A549 (cell line): ENCODE results near the gene MYO18A. TPM values are rescaled to one million over a fixed set of nuclear protein-coding genes. Genes with fewer than 3 reads are reported as not detected.

Experiments used
- ATAC-seq, 2 experiments: fragments of 200-7000 bp in 1 of 2; fragments of >200 bp in 1 of 2; cut with Nextera tagmentation in 1 of 2; cut with Tn5 transposase in 1 of 2; 3 replicates each; pipeline versions ENCODE4 v1.8.0 to v1.9.1; 2018 to 2020; ENCODE audit warnings: mild to moderate bottlenecking in 1 of 2, moderate library complexity in 1 of 2
- CTCF ChIA-PET: fragments of 300-600 bp; sonication (Branson Sonifier 250); formaldehyde crosslinking; extraction: SDS; loops from one replicate; lab custom pipeline; 2021; ENCODE audit warnings: antibody characterized with exemption, inconsistent platforms; lab: Yijun Ruan, JAX
- POLR2A ChIA-PET: fragments of 350-600 bp; formaldehyde crosslinking; extraction: SDS; loops from one replicate; lab custom pipeline; 2021; ENCODE audit warnings: antibody characterized with exemption, inconsistent platforms; lab: Yijun Ruan, JAX
- DNase-seq, 2 experiments: peaks; one replicate each; pipeline versions ENCODE4 v3.0.0 to v3.0.0-alpha.2; 2011 to 2016; ENCODE audit warnings: low read depth in 1 of 2, low spot score in 1 of 2
- FAIRE-seq: peaks from 2 replicates; lab custom pipeline; 2011; peaks lifted over from hg19 to GRCh38; lab: Jason Lieb, UNC
- H3K27ac ChIP-seq, 2 experiments: fragments of >200 bp; sonication (Bioruptor Twin); formaldehyde crosslinking; 3 replicates each; pipeline ENCODE4 v1.5.1; 2016 to 2017
- H3K4me1 ChIP-seq: fragments of >200 bp; sonication (Bioruptor Twin); formaldehyde crosslinking; 3 replicates; pipeline ENCODE4 v1.6.1; 2016
- H3K4me2 ChIP-seq: fragments of >200 bp; sonication (Bioruptor Twin); formaldehyde crosslinking; 3 replicates; pipeline ENCODE4 v1.6.1; 2016
- H3K4me3 ChIP-seq: fragments of >200 bp; sonication (Bioruptor Twin); formaldehyde crosslinking; 3 replicates; pipeline ENCODE4 v1.5.1; 2016
- H3K9me3 ChIP-seq: fragments of >200 bp; sonication (Bioruptor Twin); formaldehyde crosslinking; 3 replicates; pipeline ENCODE4 v1.6.1; 2016
- CBX8 ChIP-seq: fragments of 200-600 bp; sonication (generic); IDR thresholded peaks from 2 replicates; pipeline ENCODE4 v1.6.1; 2016
- EHF ChIP-seq: fragments of 250-450 bp; sonication (Bioruptor Pico); IDR thresholded peaks from 2 replicates; pipeline ENCODE4 v1.5.0; 2020; ENCODE audit warnings: mild to moderate bottlenecking
- FOXS1 ChIP-seq: fragments of 250-450 bp; sonication (Bioruptor Pico); IDR thresholded peaks from 2 replicates; pipeline ENCODE4 v1.5.0; 2020; ENCODE audit warnings: mild to moderate bottlenecking, moderate library complexity
- HEYL ChIP-seq: fragments of 250-450 bp; sonication (Bioruptor Pico); IDR thresholded peaks from 2 replicates; pipeline ENCODE4 v1.8.0; 2021; ENCODE audit warnings: mild to moderate bottlenecking, moderate library complexity
- JUN ChIP-seq, 2 experiments: fragments of >200 bp; sonication (Bioruptor Twin); formaldehyde crosslinking; IDR thresholded peaks; 2 replicates in 1 of 2; 3 replicates in 1 of 2; pipeline ENCODE4 v1.6.1; 2016 to 2017
- MYC ChIP-seq: IDR thresholded peaks from 2 replicates; pipeline ENCODE4 v1.6.1; 2012; ENCODE audit warnings: mild to moderate bottlenecking, inconsistent platforms, low read length, improper control_type of control experiment, borderline replicate concordance
- NPAS2 ChIP-seq: fragments of 250-450 bp; sonication (Bioruptor Pico); IDR thresholded peaks from 2 replicates; pipeline ENCODE4 v1.8.0; 2022; ENCODE audit warnings: mild to moderate bottlenecking, moderate library complexity, borderline replicate concordance
- NR3C1 ChIP-seq: fragments of >200 bp; sonication (Bioruptor Twin); formaldehyde crosslinking; IDR thresholded peaks from 3 replicates; pipeline ENCODE4 v1.6.1; 2017
- POLR2A ChIP-seq: IDR thresholded peaks from 2 replicates; pipeline ENCODE4 v1.6.1; 2012; ENCODE audit warnings: mild to moderate bottlenecking, low read length
- RAD21 ChIP-seq, 2 experiments: fragments of >200 bp in 1 of 2; sonication (Bioruptor Twin) in 1 of 2; formaldehyde crosslinking in 1 of 2; IDR thresholded peaks in 1 of 2; conservative IDR thresholded peaks in 1 of 2; 2 replicates in 1 of 2; 3 replicates in 1 of 2; pipeline ENCODE4 v1.6.1; 2012 to 2018; ENCODE audit warnings: inconsistent platforms in 1 of 2
- RCOR1 ChIP-seq: fragments of 150-350 bp; IDR thresholded peaks from 2 replicates; pipeline ENCODE4 v1.6.1; 2014; ENCODE audit warnings: antibody characterized with exemption, low read length, low read depth
- RNF2 ChIP-seq: fragments of 200-600 bp; sonication (generic); IDR thresholded peaks from 2 replicates; pipeline ENCODE4 v1.6.1; 2016; ENCODE audit warnings: low read depth, mild to moderate bottlenecking, antibody characterized with exemption, moderate library complexity, borderline replicate concordance
- SMC3 ChIP-seq: fragments of >200 bp; sonication (Bioruptor Twin); formaldehyde crosslinking; IDR thresholded peaks from 3 replicates; pipeline ENCODE4 v1.6.1; 2018; ENCODE audit warnings: inconsistent platforms
- SREBF2 ChIP-seq: fragments of 450-650 bp; IDR thresholded peaks from 2 replicates; pipeline ENCODE4 v1.6.1; 2014; ENCODE audit warnings: mild to moderate bottlenecking, moderate library complexity
- ZFP36 ChIP-seq: fragments of 450-650 bp; IDR thresholded peaks from 2 replicates; pipeline ENCODE4 v1.6.1; 2014; ENCODE audit warnings: borderline replicate concordance; ENCODE audit not compliant: partially characterized antibody
- ZSCAN20 ChIP-seq: fragments of 250-450 bp; sonication (Bioruptor Pico); IDR thresholded peaks from 2 replicates; pipeline ENCODE4 v1.8.0; 2022; ENCODE audit warnings: mild to moderate bottlenecking, moderate library complexity
- WGBS: methylation state at CpG from one replicate; pipeline ENCODE4 v1.1.6; 2017; ENCODE audit errors: missing lambda C conversion rate; 5-methylcytosine and 5-hydroxymethylcytosine counted together
- polyA plus RNA-seq, 4 experiments: library from polyadenylated mRNA; depleted of rRNA in 3 of 4; stranded (reverse); fragments of >200 nt; fragmentation: RNase III in 1 of 4; extraction: RNeasy Plus Mini Kit Qiagen cat#74134 plus additional on column Dnase treatment in 1 of 4; gene quantifications; 2 replicates in 3 of 4; 3 replicates in 1 of 4; pipeline ENCODE4 v1.2.3, GENCODE V29; 2011 to 2017
- TF ChIP-seq, protein P1 (sequence below): fragments of >200 bp; sonication (Bioruptor Twin); formaldehyde crosslinking; IDR thresholded peaks from 2 replicates; pipeline ENCODE4 v1.6.1; 2016
- TF ChIP-seq, protein P2 (sequence below): IDR thresholded peaks from 2 replicates; pipeline ENCODE4 v1.6.1; 2012
- TF ChIP-seq, protein P3 (sequence below): fragments of 200-600 bp; sonication (generic); IDR thresholded peaks from 2 replicates; pipeline ENCODE4 v1.6.1; 2016; ENCODE audit warnings: antibody characterized with exemption, mild to moderate bottlenecking, moderate library complexity
- TF ChIP-seq, protein P4 (sequence below): fragments of 250-450 bp; sonication (Bioruptor Pico); IDR thresholded peaks from 2 replicates; pipeline ENCODE4 v1.5.0; 2020; ENCODE audit warnings: low read depth, mild to moderate bottlenecking, moderate library complexity
- TF ChIP-seq, protein P5 (sequence below): fragments of >200 bp; sonication (Bioruptor Twin); formaldehyde crosslinking; IDR thresholded peaks from 3 replicates; pipeline ENCODE4 v1.5.1; 2016
- TF ChIP-seq, protein P6 (sequence below): IDR thresholded peaks from 2 replicates; pipeline ENCODE4 v1.6.1; 2012

MYO18A gene
- polyA plus RNA-seq, 2 of the 4 experiments (the other 2 are of a cell fraction), result 12.3 to 28.4 TPM

DNA sequence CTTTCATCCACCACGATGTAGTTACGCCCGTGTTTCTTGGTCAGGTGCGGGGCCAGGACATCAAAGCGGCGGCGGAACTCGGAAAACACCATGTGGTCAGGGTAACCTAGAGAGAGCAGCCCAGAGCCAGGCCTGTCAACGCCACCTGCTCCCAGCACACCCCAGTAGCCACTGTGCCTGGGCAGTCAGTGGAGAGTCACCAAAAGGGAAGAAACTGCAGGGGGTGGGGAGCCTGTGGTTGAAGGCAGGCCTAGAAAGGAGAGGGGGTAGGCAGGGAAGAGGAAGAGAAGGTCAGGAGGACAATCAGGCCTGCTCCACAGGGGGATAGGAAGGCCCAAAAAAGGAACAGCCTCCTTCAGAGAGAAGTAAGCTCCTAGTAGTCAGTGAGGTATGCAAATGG, 73.1 kb downstream of the MYO18A start (continued):
- TF ChIP-seq HEYL (CRISPR knock-in tag) (no peak), ZSCAN20 (no peak), RAD21 (conservative IDR thresholded peaks at IDR 0.05 in 1 of 2, IDR thresholded peaks at IDR 0.05 in 1 of 2) (no peak)
- TF ChIP-seq, protein P1, sequence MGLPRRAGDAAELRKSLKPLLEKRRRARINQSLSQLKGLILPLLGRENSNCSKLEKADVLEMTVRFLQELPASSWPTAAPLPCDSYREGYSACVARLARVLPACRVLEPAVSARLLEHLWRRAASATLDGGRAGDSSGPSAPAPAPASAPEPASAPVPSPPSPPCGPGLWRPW, result no peak

DNA sequence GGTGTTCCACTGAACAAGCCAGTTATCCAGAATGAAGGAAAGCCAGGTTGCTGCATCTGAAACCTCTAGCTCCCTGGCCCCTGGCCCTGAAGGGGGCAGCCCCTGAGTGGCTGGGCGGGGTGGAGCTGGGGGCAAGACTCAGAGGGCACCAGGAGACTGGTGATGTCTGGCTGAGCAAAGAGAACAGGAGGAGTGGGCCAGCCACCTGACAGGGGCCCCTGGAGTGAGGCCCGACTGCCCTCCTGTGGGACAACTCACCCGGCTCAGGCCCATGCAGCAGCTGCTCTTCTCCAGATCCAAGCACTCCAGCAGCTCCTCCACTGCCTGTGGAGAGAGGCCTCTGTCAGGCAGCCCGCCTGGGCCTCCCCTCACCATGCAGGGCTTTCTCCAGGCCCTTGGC, 76.9 kb downstream of the MYO18A start:
- H3K4me1 ChIP-seq, result peaks cover 13% of the 10 kb centered on the region
- H3K9me3 ChIP-seq, result no peaks in the 10 kb centered on the region
- DNase-seq (no peak), ATAC-seq (no peak), FAIRE-seq (no peak)
- H3K4me2 ChIP-seq, result no peak overlapping the region
- no peak overlapping the region for H3K4me3 ChIP-seq
- ChIA-PET POLR2A (no interaction called here), CTCF (interaction anchor here (1.7 to 1.9 kb wide), 2 partner anchors 41 to 138 kb away, joined by 3 to 9 read pairs; no protein-coding TSS in a partner anchor)
- no peak overlapping the region for H3K27ac ChIP-seq
- no peak for TF ChIP-seq ZSCAN20
- TF ChIP-seq, protein P2, sequence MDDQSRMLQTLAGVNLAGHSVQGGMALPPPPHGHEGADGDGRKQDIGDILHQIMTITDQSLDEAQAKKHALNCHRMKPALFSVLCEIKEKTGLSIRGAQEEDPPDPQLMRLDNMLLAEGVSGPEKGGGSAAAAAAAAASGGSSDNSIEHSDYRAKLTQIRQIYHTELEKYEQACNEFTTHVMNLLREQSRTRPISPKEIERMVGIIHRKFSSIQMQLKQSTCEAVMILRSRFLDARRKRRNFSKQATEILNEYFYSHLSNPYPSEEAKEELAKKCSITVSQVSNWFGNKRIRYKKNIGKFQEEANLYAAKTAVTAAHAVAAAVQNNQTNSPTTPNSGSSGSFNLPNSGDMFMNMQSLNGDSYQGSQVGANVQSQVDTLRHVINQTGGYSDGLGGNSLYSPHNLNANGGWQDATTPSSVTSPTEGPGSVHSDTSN, result no peak
- no peak for TF ChIP-seq MYC
- TF ChIP-seq FOXS1 (CRISPR knock-in tag), result no peak
- TF ChIP-seq, protein P3, sequence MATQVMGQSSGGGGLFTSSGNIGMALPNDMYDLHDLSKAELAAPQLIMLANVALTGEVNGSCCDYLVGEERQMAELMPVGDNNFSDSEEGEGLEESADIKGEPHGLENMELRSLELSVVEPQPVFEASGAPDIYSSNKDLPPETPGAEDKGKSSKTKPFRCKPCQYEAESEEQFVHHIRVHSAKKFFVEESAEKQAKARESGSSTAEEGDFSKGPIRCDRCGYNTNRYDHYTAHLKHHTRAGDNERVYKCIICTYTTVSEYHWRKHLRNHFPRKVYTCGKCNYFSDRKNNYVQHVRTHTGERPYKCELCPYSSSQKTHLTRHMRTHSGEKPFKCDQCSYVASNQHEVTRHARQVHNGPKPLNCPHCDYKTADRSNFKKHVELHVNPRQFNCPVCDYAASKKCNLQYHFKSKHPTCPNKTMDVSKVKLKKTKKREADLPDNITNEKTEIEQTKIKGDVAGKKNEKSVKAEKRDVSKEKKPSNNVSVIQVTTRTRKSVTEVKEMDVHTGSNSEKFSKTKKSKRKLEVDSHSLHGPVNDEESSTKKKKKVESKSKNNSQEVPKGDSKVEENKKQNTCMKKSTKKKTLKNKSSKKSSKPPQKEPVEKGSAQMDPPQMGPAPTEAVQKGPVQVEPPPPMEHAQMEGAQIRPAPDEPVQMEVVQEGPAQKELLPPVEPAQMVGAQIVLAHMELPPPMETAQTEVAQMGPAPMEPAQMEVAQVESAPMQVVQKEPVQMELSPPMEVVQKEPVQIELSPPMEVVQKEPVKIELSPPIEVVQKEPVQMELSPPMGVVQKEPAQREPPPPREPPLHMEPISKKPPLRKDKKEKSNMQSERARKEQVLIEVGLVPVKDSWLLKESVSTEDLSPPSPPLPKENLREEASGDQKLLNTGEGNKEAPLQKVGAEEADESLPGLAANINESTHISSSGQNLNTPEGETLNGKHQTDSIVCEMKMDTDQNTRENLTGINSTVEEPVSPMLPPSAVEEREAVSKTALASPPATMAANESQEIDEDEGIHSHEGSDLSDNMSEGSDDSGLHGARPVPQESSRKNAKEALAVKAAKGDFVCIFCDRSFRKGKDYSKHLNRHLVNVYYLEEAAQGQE, result no peak
- TF ChIP-seq, protein P4, sequence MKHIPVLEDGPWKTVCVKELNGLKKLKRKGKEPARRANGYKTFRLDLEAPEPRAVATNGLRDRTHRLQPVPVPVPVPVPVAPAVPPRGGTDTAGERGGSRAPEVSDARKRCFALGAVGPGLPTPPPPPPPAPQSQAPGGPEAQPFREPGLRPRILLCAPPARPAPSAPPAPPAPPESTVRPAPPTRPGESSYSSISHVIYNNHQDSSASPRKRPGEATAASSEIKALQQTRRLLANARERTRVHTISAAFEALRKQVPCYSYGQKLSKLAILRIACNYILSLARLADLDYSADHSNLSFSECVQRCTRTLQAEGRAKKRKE, result no peak
- no peak for TF ChIP-seq EHF (CRISPR knock-in tag)
- TF ChIP-seq POLR2A, result no peak
- TF ChIP-seq, protein P1, result no peak
- no peak for TF ChIP-seq RNF2
- TF ChIP-seq, protein P5, sequence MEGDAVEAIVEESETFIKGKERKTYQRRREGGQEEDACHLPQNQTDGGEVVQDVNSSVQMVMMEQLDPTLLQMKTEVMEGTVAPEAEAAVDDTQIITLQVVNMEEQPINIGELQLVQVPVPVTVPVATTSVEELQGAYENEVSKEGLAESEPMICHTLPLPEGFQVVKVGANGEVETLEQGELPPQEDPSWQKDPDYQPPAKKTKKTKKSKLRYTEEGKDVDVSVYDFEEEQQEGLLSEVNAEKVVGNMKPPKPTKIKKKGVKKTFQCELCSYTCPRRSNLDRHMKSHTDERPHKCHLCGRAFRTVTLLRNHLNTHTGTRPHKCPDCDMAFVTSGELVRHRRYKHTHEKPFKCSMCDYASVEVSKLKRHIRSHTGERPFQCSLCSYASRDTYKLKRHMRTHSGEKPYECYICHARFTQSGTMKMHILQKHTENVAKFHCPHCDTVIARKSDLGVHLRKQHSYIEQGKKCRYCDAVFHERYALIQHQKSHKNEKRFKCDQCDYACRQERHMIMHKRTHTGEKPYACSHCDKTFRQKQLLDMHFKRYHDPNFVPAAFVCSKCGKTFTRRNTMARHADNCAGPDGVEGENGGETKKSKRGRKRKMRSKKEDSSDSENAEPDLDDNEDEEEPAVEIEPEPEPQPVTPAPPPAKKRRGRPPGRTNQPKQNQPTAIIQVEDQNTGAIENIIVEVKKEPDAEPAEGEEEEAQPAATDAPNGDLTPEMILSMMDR, result no peak
- TF ChIP-seq, protein P6, sequence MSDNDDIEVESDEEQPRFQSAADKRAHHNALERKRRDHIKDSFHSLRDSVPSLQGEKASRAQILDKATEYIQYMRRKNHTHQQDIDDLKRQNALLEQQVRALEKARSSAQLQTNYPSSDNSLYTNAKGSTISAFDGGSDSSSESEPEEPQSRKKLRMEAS, result no peak
- no peak for TF ChIP-seq HEYL (CRISPR knock-in tag)
- no peak for TF ChIP-seq NR3C1
- 97% methylated on average over 4 of the region's 4 CpGs for whole genome bisulfite sequencing

DNA sequence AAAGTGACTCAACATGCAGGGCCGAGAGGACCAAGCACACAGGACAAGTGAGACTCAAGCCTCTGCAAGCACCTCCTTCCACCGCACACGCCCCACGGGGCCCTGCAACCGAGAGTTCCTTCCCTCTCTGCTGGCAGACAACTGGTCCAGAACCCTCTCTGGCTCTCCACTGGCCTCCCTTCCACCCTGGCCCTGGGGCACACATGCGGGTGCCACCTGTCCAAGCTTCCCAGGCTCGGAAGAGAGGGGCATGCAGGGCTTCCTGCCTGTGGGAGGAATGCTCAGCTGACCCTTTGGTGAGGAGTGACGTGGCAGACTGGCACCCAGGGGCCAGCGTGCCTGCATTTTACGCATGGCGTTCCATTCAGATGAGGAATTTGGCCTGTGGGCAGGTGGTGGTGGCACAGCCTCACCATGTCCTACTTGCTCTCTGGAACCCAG, 77.4 kb downstream of the MYO18A start:
- WGBS, result 90% methylated on average over 11 of the region's 11 CpGs
- FAIRE-seq (no peak), DNase-seq (no peak), ATAC-seq (no peak)
- CTCF ChIA-PET, result interaction anchor here (1.7 to 2.4 kb wide), 4 partner anchors 40 to 149 kb away, joined by 3 to 12 read pairs (median 8); no protein-coding TSS in a partner anchor
- TF ChIP-seq ZFP36 (no peak), NPAS2 (no peak), SMC3 (no peak), HEYL (CRISPR knock-in tag) (no peak), JUN (IDR thresholded peaks at IDR 0.05) (no peak), RNF2 (no peak), POLR2A (no peak), SREBF2 (no peak), RCOR1 (no peak), FOXS1 (CRISPR knock-in tag) (no peak), CBX8 (no peak)
- TF ChIP-seq, protein P2, result no peak
- Histone ChIP-seq H3K4me2 (no peak overlapping the region), H3K27ac (no peak overlapping the region), H3K4me3 (no peak overlapping the region), H3K4me1 (peaks cover 7% of the 10 kb centered on the region), H3K9me3 (no peaks in the 10 kb centered on the region)
- POLR2A ChIA-PET, result no interaction called here
